ENCODE results near the gene PLXNB3.
A peak's percentile ranks its signal among the peaks of the same experiment; 100 is the strongest.

Gene PLXNB3

GRCh38 chrX:153723351-153724251 is 40.4 kb upstream of the PLXNB3 start:
- TF ChIP-seq CTCF (IDR thresholded peaks at IDR 0.05; ENCODE audit: control insufficient read depth, insufficient read depth, low read depth, low read length, missing control alignments), result peak; percentile 43
- no peak for DNase-seq (ENCODE audit: low read depth)
- peak overlapping the region; percentile 56 for H3K4me3 ChIP-seq (ENCODE audit: control insufficient read depth, low read depth, low read length)

GRCh38 chrX:153724252-153725038 is 39.6 kb upstream of the PLXNB3 start, which contains the start of the genes ABCD1 and BCAP31:
Gene ABCD1 (plus strand): TSS chrX:153724856. CDS start chrX:153725267, 411 bp downstream.
Gene BCAP31 (minus strand): TSS chrX:153724387. CDS start chrX:153723244, 1,143 bp downstream.
- DNase-seq (ENCODE audit: low read depth), result peak; percentile 32
- H3K4me3 ChIP-seq (ENCODE audit: control insufficient read depth, low read depth, low read length), result peak within 1 kb of the TSS; percentile 56
- TF ChIP-seq CTCF (IDR thresholded peaks at IDR 0.05; ENCODE audit: control insufficient read depth, insufficient read depth, low read depth, low read length, missing control alignments), result no peak

- no peak for DNase-seq (ENCODE audit: low read depth)
- TF ChIP-seq CTCF (IDR thresholded peaks at IDR 0.05; ENCODE audit: control insufficient read depth, insufficient read depth, low read depth, low read length, missing control alignments), result no peak
- peak overlapping the region; percentile 48 for H3K4me3 ChIP-seq (ENCODE audit: control insufficient read depth, low read depth, low read length)
Observed at GRCh38 chrX:153725039-153725831, 38.8 kb upstream of the PLXNB3 start.

- TF ChIP-seq CTCF (IDR thresholded peaks at IDR 0.05; ENCODE audit: control insufficient read depth, insufficient read depth, low read depth, low read length, missing control alignments), result no peak
- peak overlapping the region; percentile 26 for H3K4me3 ChIP-seq (ENCODE audit: control insufficient read depth, low read depth, low read length)
- DNase-seq (ENCODE audit: low read depth), result no peak
Observed at GRCh38 chrX:153725832-153726285, 38.2 kb upstream of the PLXNB3 start.

- DNase-seq (ENCODE audit: low read depth), result no peak
- peak overlapping the region; percentile 26 for H3K4me3 ChIP-seq (ENCODE audit: control insufficient read depth, low read depth, low read length)
- TF ChIP-seq CTCF (IDR thresholded peaks at IDR 0.05; ENCODE audit: control insufficient read depth, insufficient read depth, low read depth, low read length, missing control alignments), result no peak
Observed at GRCh38 chrX:153726286-153727122, 37.5 kb upstream of the PLXNB3 start.
